Right lobe of liver (tissue), 4 donors: Measurements from ENCODE around the gene FRMD4A.

ENCODE experiments used
- CTCF ChIP-seq, 4 donors: fragments of 200-600 bp in 3 of 4; fragments of 450-650 bp in 1 of 4; IDR thresholded peaks; one replicate each; pipeline versions ENCODE4 v1.5.1 to v1.8.0; 2016 to 2022; ENCODE audit warnings: antibody characterized with exemption in 4 of 4, mild to moderate bottlenecking in 2 of 4
- POLR2A ChIP-seq: fragments of 450-650 bp; IDR thresholded peaks from one replicate; pipeline ENCODE4 v1.6.1; 2017; ENCODE audit warnings: antibody characterized with exemption, mild to moderate bottlenecking
- donor health status: DM: no; HTN: no; CAD: no.
- donor health status: DM: no; HTN: no; CAD: no.
- donor health status: DM: no; HTN: yes; CAD: no.

GRCh38 chr10:13925971-13926780 lies 404.5 kb downstream of the FRMD4A start:
- TF ChIP-seq CTCF (IDR thresholded peaks at IDR 0.05) = no peak
- no peak for TF ChIP-seq POLR2A
